ENCODE results near the gene TBC1D3D.
"Not testable (repeated sequence)": the region's sequence is repeated elsewhere in the genome, so short reads cannot be mapped to it uniquely, and the experiment has no call there.

TBC1D3D gene

DNA sequence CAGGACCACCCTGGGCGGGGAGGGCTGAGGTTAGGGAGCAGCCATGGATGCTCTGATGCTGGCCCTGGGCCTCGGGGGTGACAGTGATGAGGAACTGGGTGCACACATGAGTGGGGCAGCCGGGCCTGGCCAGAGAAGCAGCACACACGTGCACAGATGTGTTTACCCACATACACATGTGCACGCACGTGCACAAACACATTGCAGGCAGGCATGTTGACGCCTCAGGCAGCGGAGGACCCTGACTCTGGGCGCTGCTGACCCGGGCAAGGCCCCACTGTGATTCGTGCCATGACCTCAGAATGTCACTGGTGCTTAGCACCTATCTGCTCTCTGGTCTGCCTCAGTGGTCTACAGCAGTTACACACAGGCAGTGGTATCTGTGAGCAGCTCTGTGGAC lies at the start of gene TBC1D3D:
Gene TBC1D3D (plus strand): TSS at position 301 of the 400 bp plus-strand sequence. CDS start 1,585 bp downstream, outside the sequence.
- not testable (repeated sequence) for DNase-seq

DNA sequence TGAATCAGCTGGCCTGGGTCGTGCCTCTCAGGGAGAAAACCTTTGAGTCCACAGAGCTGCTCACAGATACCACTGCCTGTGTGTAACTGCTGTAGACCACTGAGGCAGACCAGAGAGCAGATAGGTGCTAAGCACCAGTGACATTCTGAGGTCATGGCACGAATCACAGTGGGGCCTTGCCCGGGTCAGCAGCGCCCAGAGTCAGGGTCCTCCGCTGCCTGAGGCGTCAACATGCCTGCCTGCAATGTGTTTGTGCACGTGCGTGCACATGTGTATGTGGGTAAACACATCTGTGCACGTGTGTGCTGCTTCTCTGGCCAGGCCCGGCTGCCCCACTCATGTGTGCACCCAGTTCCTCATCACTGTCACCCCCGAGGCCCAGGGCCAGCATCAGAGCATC lies 14.8 kb upstream of the TBC1D3D start, which contains the start of gene TBC1D3L:
Gene TBC1D3L (minus strand): TSS at position 101 of the 400 bp plus-strand sequence. CDS start 1,540 bp downstream, outside the sequence.
- DNase-seq: not testable (repeated sequence)
